ENCODE data around the gene CIBAR2.

Gene CIBAR2

GRCh38 chr16:85138825-85139627 lies 26.8 kb upstream of the CIBAR2 start:
- no peaks in the 10 kb centered on the region for H3K27me3 ChIP-seq
- no peak for TF ChIP-seq CTCF (IDR thresholded peaks at IDR 0.05)
- no peak overlapping the region for H3K27ac ChIP-seq
- no peaks in the 10 kb centered on the region for H3K9me3 ChIP-seq
- intact Hi-C loops (cut with DNase I; ENCODE audit: low total_unique reads), result no loop called here
- no peak for DNase-seq
- peaks cover 4 to 30% (median 19%) of the 10 kb centered on the region in 4 donors for H3K4me1 ChIP-seq
- no peaks in the 10 kb centered on the region for H3K36me3 ChIP-seq
- no peak overlapping the region for H3K4me3 ChIP-seq

GRCh38 chr16:85138073-85138824 lies 26.0 kb upstream of the CIBAR2 start:
- no peaks in the 10 kb centered on the region for H3K9me3 ChIP-seq
- no peak for TF ChIP-seq CTCF (IDR thresholded peaks at IDR 0.05)
- H3K27ac ChIP-seq, result peak overlapping the region; percentile 63 to 72
- no peak for DNase-seq
- no peaks in the 10 kb centered on the region for H3K27me3 ChIP-seq
- H3K4me3 ChIP-seq, result peak overlapping the region; percentile 42 to 44
- no peaks in the 10 kb centered on the region for H3K36me3 ChIP-seq
- intact Hi-C loops (cut with DNase I; ENCODE audit: low total_unique reads), result no loop called here
- peaks cover 4 to 27% (median 19%) of the 10 kb centered on the region in 4 donors for H3K4me1 ChIP-seq

- Histone ChIP-seq H3K4me3 (peak overlapping the region; percentile 42 to 44), H3K27ac (peak overlapping the region; percentile 63 to 72), H3K9me3 (no peaks in the 10 kb centered on the region), H3K27me3 (no peaks in the 10 kb centered on the region), H3K36me3 (no peaks in the 10 kb centered on the region), H3K4me1 (peaks cover 4 to 27% (median 19%) of the 10 kb centered on the region in 4 donors)
- no peak for TF ChIP-seq CTCF (IDR thresholded peaks at IDR 0.05)
- intact Hi-C loops (cut with DNase I; ENCODE audit: low total_unique reads), result no loop called here
- DNase-seq, result peak; percentile 94 to 98
Observed at GRCh38 chr16:85137323-85138072, 25.2 kb upstream of the CIBAR2 start.

GRCh38 chr16:85136702-85137322 lies 24.5 kb upstream of the CIBAR2 start:
- intact Hi-C loops (cut with DNase I; ENCODE audit: low total_unique reads), result no loop called here
- Histone ChIP-seq H3K9me3 (no peaks in the 10 kb centered on the region), H3K27ac (peak overlapping the region; percentile 63 to 72), H3K27me3 (no peaks in the 10 kb centered on the region), H3K4me1 (peaks cover 4 to 27% (median 19%) of the 10 kb centered on the region in 4 donors), H3K36me3 (no peaks in the 10 kb centered on the region), H3K4me3 (peak overlapping the region; percentile 42 to 44)
- DNase-seq, result peak in 1 of 2 donors; percentile 73
- TF ChIP-seq CTCF (IDR thresholded peaks at IDR 0.05), result no peak

- TF ChIP-seq CTCF (IDR thresholded peaks at IDR 0.05), result no peak
- no peaks in the 10 kb centered on the region for H3K36me3 ChIP-seq
- peak overlapping the region; percentile 63 to 72 for H3K27ac ChIP-seq
- no peaks in the 10 kb centered on the region for H3K27me3 ChIP-seq
- no peak overlapping the region for H3K4me3 ChIP-seq
- intact Hi-C loops (cut with DNase I; ENCODE audit: low total_unique reads), result no loop called here
- H3K9me3 ChIP-seq, result no peaks in the 10 kb centered on the region
- H3K4me1 ChIP-seq, result peaks cover 4 to 31% (median 19%) of the 10 kb centered on the region in 4 donors
- peak; percentile 71 to 79 for DNase-seq
Observed at GRCh38 chr16:85136213-85136701, 24.0 kb upstream of the CIBAR2 start.

All from tibial artery (tissue), 4 donors.